Stimulated activated CD8-positive, alpha-beta memory T cell treated with anti-CD3 and anti-CD28 coated beads, Interleukin-4, amount 100 ng/mL, for 48 hours (primary cell): Measurements from ENCODE around the gene TLE3.

Experiments used
- DNase-seq: peaks from one replicate; pipeline ENCODE4 v3.0.0-alpha.2; 2020

TLE3 gene

GRCh38 chr15:70060993-70061305 is 36.8 kb downstream of the TLE3 start:
- no peak for DNase-seq

- no peak for DNase-seq
These were observed 37.3 kb downstream of the TLE3 start for GRCh38 chr15:70060214-70060992.

GRCh38 chr15:70059476-70060213 is 38.1 kb downstream of the TLE3 start:
- DNase-seq = no peak

GRCh38 chr15:70058642-70059360 is 38.9 kb downstream of the TLE3 start:
- no peak for DNase-seq

GRCh38 chr15:70057931-70058641 is 39.6 kb downstream of the TLE3 start:
- no peak for DNase-seq

GRCh38 chr15:70056091-70056680 is 41.5 kb downstream of the TLE3 start:
- DNase-seq = no peak

GRCh38 chr15:70055601-70056051 is 42.1 kb downstream of the TLE3 start:
- DNase-seq = no peak

GRCh38 chr15:70054884-70055387 is 42.8 kb downstream of the TLE3 start:
- DNase-seq = no peak

GRCh38 chr15:70054366-70054765 is 43.4 kb downstream of the TLE3 start:
- no peak for DNase-seq

GRCh38 chr15:70053716-70054229 is 43.9 kb downstream of the TLE3 start:
- no peak for DNase-seq

GRCh38 chr15:70053001-70053715 is 44.6 kb downstream of the TLE3 start:
- DNase-seq = no peak

GRCh38 chr15:70051948-70052633 is 45.6 kb downstream of the TLE3 start:
- DNase-seq = no peak

GRCh38 chr15:70050970-70051369 is 46.7 kb downstream of the TLE3 start:
- DNase-seq = no peak

- DNase-seq = no peak
These were observed 47.3 kb downstream of the TLE3 start for GRCh38 chr15:70050441-70050840.

- DNase-seq = no peak
These were observed 47.9 kb downstream of the TLE3 start for GRCh38 chr15:70049701-70050301.

GRCh38 chr15:70048578-70049514 is 48.9 kb downstream of the TLE3 start:
- DNase-seq = no peak

GRCh38 chr15:70048198-70048565 is 49.5 kb downstream of the TLE3 start:
- no peak for DNase-seq

GRCh38 chr15:70047386-70048197 is 50.1 kb downstream of the TLE3 start:
- no peak for DNase-seq
